Activated CD8-positive, alpha-beta memory T cell treated with anti-CD3 and anti-CD28 coated beads, Interleukin-2, amount 50 U/mL, for 1 hour (primary cell): Measurements from ENCODE around the gene CRADD.
"Not testable (repeated sequence)": the region's sequence is repeated elsewhere in the genome, so short reads cannot be mapped to it uniquely, and the experiment has no call there.

Experiments
- DNase-seq: peaks from one replicate; pipeline ENCODE4 v3.0.0-alpha.2; 2020; ENCODE audit errors: extremely low read depth

Gene CRADD

GRCh38 chr12:93873561-93873960 is 196.4 kb downstream of the CRADD start:
- DNase-seq: no peak

- no peak for DNase-seq
These were observed 198.0 kb downstream of the CRADD start for GRCh38 chr12:93875157-93875556.

GRCh38 chr12:93876360-93876759 is 199.2 kb downstream of the CRADD start:
- no peak for DNase-seq

GRCh38 chr12:93877446-93877845 is 200.3 kb downstream of the CRADD start:
- no peak for DNase-seq

GRCh38 chr12:93879476-93880421 is 202.6 kb downstream of the CRADD start:
- no peak for DNase-seq

- DNase-seq: no peak
These were observed 203.8 kb downstream of the CRADD start for GRCh38 chr12:93880853-93881522.

- no peak for DNase-seq
These were observed 205.6 kb downstream of the CRADD start for GRCh38 chr12:93882763-93883162.

GRCh38 chr12:93883436-93884154 is 206.4 kb downstream of the CRADD start:
- DNase-seq: no peak

- DNase-seq: no peak
These were observed 207.8 kb downstream of the CRADD start for GRCh38 chr12:93884794-93885460.

- DNase-seq: not testable (repeated sequence)
These were observed 208.9 kb downstream of the CRADD start for GRCh38 chr12:93885973-93886532.

- DNase-seq: no peak
These were observed 209.6 kb downstream of the CRADD start for GRCh38 chr12:93886533-93887511.

GRCh38 chr12:93888964-93889363 is 211.8 kb downstream of the CRADD start:
- DNase-seq: no peak

GRCh38 chr12:93889516-93890212 is 212.5 kb downstream of the CRADD start:
- no peak for DNase-seq

GRCh38 chr12:93892423-93893268 is 215.5 kb downstream of the CRADD start:
- DNase-seq: no peak

- DNase-seq: no peak
These were observed 217.4 kb downstream of the CRADD start for GRCh38 chr12:93894391-93895088.

GRCh38 chr12:93895089-93895445 is 217.9 kb downstream of the CRADD start:
- no peak for DNase-seq

GRCh38 chr12:93896427-93896826 is 219.3 kb downstream of the CRADD start:
- DNase-seq: no peak

GRCh38 chr12:93896952-93897351 is 219.8 kb downstream of the CRADD start:
- DNase-seq: no peak
